ENCODE measurements around the gene NDUFAF4. TPM values are rescaled to one million over a fixed set of nuclear protein-coding genes. Genes with fewer than 3 reads are reported as not detected.
A peak's percentile ranks its signal among the peaks of the same experiment; 100 is the strongest.

The NDUFAF4 gene
- total and polyA plus RNA-seq, 2 of the 13 experiments (the other 11 are each of a cell fraction or from before 2014, with no cell fraction given): 41.3 to 59.7 TPM

DNA sequence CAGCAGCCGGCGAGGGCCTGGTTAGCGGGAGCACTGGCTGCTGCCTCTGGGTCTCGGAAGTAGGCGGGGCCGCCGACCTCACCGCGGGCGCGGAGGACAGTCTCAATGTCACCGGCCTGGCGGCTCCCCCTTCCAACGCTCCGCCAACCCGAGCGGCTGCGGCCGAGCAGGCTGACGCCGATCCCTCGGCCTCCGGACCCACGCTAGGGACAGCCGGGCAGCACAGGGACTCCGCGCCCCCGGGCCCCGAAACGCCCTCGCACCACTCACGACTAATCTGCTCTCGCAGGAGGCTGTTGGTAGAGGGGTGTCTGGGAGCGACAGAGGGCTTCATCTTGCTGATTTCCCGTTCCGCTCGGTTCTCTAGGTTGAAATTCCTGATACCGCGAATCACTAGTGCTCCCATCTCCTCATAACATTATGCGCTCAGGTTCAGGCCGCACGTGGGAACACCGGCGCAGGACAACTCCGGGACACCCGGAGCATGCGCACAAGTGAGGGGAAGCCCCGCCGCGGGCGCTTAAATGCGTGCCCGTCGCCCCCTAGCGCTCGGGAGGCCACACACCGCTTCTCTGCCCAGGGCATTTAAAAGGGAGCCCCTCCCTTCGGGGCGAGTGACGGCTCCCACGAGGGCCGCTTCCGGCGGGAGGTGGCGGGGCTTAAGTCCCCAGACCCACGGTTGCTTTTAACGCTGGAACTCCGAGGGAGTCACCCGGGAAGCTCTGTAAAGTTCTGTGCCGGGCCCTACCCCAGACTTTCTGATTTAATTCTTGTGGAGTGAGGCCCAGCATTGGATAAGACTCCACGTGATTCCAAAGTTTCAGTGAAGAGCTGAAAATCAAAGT, at the start of gene NDUFAF4 (continued):
- peak; percentile 68 for TF ChIP-seq GFI1 (CRISPR knock-in tag; IDR thresholded peaks at IDR 0.05; ENCODE audit: borderline replicate concordance)
- TF ChIP-seq, protein P1, sequence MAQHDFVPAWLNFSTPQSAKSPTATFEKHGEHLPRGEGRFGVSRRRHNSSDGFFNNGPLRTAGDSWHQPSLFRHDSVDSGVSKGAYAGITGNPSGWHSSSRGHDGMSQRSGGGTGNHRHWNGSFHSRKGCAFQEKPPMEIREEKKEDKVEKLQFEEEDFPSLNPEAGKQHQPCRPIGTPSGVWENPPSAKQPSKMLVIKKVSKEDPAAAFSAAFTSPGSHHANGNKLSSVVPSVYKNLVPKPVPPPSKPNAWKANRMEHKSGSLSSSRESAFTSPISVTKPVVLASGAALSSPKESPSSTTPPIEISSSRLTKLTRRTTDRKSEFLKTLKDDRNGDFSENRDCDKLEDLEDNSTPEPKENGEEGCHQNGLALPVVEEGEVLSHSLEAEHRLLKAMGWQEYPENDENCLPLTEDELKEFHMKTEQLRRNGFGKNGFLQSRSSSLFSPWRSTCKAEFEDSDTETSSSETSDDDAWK (CRISPR knock-in tag; IDR thresholded peaks at IDR 0.05): no peak
- TF ChIP-seq, protein P2, sequence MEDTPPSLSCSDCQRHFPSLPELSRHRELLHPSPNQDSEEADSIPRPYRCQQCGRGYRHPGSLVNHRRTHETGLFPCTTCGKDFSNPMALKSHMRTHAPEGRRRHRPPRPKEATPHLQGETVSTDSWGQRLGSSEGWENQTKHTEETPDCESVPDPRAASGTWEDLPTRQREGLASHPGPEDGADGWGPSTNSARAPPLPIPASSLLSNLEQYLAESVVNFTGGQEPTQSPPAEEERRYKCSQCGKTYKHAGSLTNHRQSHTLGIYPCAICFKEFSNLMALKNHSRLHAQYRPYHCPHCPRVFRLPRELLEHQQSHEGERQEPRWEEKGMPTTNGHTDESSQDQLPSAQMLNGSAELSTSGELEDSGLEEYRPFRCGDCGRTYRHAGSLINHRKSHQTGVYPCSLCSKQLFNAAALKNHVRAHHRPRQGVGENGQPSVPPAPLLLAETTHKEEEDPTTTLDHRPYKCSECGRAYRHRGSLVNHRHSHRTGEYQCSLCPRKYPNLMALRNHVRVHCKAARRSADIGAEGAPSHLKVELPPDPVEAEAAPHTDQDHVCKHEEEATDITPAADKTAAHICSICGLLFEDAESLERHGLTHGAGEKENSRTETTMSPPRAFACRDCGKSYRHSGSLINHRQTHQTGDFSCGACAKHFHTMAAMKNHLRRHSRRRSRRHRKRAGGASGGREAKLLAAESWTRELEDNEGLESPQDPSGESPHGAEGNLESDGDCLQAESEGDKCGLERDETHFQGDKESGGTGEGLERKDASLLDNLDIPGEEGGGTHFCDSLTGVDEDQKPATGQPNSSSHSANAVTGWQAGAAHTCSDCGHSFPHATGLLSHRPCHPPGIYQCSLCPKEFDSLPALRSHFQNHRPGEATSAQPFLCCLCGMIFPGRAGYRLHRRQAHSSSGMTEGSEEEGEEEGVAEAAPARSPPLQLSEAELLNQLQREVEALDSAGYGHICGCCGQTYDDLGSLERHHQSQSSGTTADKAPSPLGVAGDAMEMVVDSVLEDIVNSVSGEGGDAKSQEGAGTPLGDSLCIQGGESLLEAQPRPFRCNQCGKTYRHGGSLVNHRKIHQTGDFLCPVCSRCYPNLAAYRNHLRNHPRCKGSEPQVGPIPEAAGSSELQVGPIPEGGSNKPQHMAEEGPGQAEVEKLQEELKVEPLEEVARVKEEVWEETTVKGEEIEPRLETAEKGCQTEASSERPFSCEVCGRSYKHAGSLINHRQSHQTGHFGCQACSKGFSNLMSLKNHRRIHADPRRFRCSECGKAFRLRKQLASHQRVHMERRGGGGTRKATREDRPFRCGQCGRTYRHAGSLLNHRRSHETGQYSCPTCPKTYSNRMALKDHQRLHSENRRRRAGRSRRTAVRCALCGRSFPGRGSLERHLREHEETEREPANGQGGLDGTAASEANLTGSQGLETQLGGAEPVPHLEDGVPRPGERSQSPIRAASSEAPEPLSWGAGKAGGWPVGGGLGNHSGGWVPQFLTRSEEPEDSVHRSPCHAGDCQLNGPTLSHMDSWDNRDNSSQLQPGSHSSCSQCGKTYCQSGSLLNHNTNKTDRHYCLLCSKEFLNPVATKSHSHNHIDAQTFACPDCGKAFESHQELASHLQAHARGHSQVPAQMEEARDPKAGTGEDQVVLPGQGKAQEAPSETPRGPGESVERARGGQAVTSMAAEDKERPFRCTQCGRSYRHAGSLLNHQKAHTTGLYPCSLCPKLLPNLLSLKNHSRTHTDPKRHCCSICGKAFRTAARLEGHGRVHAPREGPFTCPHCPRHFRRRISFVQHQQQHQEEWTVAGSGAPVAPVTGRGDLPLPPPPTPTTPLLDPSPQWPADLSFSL (CRISPR knock-in tag; IDR thresholded peaks at IDR 0.05): peak; percentile 52
- peak; percentile 73; the same call in 1 of the 2 replicates for TF ChIP-seq ARID5B (CRISPR knock-in tag; IDR thresholded peaks at IDR 0.05)
- no peak for TF ChIP-seq AKAP8 (CRISPR knock-in tag; IDR thresholded peaks at IDR 0.05)
- no peak for TF ChIP-seq AFF4 (CRISPR knock-in tag; IDR thresholded peaks at IDR 0.05)
- 0 out of 2 replicates have a peak, but pooled peaks have one; percentile 37 for TF ChIP-seq DNMT3B (CRISPR knock-in tag; conservative IDR thresholded peaks at IDR 0.05)
- TF ChIP-seq ISX (CRISPR knock-in tag; conservative IDR thresholded peaks at IDR 0.05): no peak
- TF ChIP-seq ZFP36L2 (CRISPR knock-in tag; IDR thresholded peaks at IDR 0.05): no peak
- peak; percentile 31; the same call in 1 of the 2 replicates for TF ChIP-seq IRX3 (CRISPR knock-in tag; IDR thresholded peaks at IDR 0.05; ENCODE audit: borderline replicate concordance, low read depth)

Data from HepG2 (cell line).